GM18519 (cell line): ENCODE results near the gene ADGRL3.

Source experiments
- ATAC-seq: cut with Tn5 transposase; IDR thresholded peaks from one replicate; pipeline ENCODE4 v1.9.1; 2021; ENCODE audit warnings: mild to moderate bottlenecking, moderate library complexity; ENCODE audit not compliant: unreplicated experiment, low FRiP score

The ADGRL3 gene

DNA sequence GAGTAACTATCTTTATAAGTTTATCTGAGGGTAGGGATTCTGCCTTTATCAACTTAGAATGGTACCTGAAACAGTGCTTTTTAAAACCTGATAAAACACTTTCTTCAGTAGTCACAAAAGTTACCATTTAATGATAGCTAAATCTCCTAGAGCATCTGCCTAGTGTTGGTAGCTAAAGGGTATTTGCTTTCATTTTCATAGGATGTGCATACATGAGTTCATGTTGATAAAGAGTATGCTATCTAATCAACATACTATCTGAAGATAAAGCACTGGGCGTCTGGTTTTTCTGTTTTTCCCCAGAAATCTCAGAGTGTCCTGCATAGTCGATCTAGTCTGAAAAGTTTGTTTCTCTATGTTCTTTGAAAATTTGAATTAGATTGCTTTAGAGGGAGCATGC is 75.1 kb downstream of the ADGRL3 start:
- ATAC-seq, result no peak

DNA sequence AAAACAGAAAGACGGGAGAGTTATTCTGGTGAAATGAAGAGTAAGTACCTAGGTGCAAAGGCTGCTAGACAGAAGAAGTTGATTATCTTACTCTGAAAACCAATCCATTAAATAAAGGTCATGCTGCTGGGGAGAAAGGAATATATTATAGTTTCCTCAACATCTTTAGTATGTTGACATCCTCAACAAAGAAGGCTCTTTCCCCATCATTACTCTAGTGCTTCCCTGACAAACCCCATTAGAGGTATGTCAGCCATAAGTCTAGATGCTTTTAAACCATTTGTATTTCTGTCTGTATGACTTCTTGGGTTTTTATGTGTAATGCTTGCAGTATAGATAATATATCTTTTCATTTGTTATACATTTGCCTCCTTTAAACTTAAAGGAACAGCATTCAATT is 75.9 kb downstream of the ADGRL3 start:
- ATAC-seq, result no peak

DNA sequence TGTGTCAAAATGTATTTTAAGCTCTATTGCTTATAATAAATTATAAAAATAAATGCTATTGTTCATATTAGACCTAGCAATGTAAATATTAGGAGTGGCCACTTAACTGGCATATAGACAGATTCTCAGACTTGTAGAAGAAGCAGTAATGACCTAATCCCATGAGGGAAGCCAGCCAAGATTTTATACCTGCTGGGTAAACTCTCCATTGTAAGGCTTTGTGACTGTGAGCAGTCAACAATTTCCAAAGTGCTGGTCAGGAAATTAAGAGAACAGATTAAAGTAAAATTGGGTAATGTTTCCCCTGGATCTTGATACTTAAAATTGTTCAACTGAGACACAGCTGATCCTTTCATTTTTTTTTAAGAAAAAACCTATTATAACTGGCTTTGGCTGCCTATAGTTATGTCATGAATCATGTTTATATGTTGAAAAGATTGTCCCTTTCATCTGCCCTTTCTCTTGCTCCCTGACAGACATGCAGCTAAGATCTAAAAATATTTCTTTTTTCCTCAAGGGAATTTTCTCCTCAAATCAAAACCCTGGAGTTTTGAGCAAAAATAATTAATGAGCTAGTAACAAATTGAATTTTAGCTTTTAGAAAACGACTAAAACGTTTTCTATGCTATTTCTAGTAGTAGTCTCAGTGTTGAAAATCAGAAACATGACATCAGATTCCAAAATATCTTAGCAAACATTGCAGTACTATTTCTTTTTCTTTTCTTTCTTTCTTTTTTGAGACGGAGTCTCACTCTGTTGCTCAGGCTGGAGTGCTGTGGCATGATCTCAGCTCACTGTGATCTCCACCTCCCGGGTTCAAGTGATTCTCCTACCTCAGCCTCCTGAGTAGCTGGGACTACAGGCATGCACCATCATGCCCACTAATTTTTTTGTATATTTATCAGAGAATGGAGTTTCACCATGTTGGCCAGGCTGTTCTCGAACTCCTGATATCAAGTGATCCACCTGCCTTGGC is 77.9 kb downstream of the ADGRL3 start:
- no peak for ATAC-seq

DNA sequence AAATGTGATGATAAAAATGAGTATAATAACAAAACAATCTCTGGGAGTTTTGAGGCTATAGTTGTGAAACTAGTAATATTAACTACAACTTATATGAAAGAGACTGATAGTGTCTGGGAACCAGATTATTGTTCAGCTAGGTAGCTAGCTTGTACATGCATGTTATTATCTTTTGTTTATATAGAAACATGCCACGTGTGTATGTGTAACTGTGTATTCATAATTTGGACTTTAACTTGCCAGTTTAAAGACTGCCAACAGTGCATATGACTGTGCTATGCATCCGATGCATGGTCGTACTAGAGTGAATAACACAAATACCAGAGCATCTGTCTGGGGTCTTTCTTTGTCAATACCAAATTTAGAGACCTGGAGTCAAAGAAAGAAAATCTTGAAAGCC is 92.2 kb downstream of the ADGRL3 start:
- ATAC-seq, result no peak

DNA sequence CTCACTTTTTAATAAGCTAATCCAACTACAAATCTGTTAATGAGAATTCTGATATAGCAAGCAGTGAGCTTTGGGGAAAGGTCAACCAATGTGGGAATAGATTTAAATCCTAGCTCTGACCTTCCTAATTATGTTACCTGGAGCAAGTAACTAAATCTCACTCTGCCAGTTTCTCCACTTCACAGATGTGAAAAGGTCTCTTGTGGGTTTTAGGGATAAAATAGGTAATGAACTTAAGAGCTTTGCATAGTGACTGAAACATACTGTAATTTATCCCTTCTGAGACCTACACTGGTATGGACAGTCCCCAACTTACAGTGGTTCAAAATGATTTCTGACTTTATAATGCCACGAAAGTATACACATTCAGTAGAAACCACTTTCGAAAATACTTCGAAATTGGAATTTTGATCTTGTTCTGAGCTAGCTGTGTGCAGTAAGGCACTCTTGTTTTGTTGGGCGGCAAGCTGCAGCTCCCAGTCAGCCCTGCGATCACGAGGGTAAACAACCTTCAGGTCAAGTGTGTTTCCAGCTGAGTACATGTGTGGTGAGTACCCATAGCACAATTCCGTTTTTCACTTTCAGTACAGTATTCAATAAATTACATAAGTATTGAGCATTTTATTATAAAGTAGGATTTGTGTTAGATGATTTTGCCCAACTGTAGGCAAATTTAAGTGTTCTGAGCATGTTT is 93.7 kb downstream of the ADGRL3 start:
- ATAC-seq, result no peak

DNA sequence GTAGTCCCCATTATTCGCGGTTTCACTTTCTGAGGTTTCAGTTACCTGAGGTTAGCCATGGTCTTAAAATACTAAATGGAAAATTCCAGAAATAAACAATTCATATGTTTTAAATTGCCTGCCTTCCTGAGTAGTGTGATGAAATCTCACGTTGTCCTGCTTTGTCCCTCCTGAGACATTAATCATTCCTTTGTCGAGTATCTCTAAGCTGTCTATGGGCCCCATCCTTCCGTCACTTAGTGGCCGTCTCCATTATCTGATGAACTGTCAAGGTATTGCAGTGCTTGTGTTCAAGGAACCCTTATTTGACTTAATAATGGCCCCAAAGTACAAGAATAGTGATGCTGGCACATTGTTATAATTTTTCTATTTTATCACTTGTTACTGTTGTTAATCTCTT is 94.8 kb downstream of the ADGRL3 start:
- ATAC-seq, result no peak

DNA sequence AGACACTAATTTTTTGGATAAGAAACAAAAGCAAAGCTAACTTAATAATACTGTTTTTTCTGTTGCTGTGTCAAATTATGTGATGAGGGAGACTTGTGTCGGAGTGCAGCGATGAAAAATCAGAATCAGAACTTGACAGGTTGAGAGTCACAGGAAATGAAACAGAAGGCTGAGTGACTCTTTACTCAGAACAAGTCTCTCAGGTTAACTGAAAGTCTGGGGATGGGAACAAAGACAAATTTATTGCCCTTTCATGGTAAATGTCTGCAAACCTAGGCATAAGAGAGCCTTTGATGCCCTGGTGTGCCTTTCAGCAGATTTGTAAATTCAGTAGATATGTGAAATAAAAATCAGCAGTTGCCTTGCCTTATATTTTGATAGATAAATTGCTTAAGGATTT is 96.0 kb downstream of the ADGRL3 start:
- ATAC-seq, result no peak

DNA sequence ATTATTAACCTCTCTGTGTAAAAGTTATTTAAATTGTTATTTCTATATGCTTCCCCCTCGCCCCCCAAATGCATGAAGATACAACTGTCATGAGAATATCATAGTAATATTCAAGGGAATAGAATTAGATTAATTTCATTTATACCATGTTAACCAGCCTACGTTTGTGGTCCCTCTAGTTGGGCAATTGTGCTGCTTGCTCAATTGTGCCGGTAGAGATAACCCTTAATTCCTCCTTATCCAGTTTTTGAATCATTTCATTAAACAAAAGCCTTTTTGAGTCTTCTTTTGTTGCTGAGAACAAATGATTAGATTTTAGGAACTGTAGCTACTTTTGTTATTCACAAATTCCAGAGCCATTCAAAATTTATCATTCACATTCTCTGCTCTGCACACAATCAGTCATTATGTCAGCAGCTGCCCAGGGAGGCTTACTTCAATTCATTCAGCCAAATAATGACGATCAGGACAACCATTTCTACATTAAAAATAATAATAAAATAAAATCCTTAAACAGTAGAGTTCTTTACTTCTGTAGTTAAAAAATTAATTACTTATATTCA is 98.1 kb downstream of the ADGRL3 start:
- no peak for ATAC-seq

DNA sequence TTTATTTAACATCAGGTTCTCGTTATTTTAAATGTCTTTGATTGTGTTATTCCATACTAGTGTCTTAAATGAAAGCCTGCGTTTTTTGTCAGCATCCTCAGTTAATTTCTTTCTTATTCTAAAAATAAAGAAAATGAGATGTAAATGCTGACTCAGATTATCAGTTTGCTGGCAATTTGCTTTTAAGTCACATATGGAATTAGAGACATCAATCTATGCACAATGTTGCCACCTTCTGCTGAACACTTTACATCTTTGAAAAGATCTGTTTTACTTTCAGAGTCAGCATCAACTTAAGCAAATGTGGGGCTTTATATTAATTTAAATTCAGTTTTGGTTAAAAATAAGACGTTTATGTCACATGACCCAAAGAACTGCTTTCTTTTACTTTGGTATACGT is 99.2 kb downstream of the ADGRL3 start:
- no peak for ATAC-seq

DNA sequence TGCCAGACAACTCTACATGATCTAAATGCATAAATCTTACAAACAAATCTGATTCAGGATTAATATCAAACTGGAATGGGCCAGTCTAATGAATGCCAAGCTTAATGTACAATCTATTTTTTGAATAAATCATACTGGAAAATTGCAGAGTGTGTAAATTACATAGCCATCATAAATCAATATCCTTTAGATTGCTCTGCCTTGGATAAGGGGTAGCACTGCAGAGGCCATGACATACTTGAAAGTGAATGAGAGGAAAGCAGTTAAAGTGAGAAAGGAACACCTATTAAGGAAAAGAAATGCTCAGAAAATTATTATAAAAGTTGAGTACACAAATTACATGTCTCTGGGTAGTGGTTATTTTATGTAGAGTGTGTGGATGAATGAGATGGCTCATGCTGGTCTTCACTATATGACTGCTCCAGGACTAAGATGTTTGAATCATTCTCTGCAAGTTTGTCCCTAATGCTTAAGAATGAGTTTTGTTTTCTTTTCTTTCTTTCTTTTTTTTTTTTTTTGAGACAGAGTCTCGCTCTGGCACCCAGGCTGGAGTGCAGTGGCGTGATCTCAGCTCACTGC is 100.2 kb downstream of the ADGRL3 start:
- ATAC-seq, result no peak

DNA sequence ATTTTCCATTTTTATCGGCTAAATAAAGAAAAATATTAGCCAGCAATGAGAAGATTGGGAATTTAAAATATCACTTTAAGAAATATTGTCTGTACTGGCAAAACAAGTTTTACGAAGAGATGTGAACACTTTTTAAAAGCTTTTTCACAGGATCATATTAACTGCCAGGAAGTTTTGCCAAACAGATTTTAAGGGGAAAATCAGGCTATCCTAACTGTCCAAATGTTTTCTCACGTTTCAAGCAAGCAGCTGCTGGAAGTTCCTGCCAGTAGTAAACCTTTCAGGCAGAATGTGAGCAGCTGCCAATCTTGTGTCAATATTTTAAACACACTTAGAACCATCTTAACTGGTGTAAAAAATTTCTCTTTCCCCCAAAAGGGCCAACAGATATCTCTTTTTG is 101.1 kb downstream of the ADGRL3 start:
- no peak for ATAC-seq

DNA sequence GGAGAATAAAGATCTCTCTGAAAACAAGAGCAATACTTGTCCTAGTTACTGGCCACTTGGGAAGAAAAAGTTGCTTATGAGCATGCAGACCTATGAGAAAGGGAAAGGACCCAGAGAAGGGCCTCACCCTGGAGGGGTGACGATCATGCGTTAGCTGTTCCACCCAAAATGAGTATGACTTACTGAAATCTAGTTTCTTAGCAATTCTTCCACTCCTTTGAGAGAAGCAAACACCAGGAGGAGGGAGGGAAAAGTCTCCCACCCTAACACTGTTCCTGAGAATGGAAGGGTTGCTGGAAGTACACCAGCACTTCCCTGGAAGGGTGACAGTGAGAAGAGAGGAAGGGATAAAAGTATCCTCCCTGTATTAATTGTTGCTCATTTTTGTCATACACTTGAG is 107.9 kb downstream of the ADGRL3 start:
- no peak for ATAC-seq

DNA sequence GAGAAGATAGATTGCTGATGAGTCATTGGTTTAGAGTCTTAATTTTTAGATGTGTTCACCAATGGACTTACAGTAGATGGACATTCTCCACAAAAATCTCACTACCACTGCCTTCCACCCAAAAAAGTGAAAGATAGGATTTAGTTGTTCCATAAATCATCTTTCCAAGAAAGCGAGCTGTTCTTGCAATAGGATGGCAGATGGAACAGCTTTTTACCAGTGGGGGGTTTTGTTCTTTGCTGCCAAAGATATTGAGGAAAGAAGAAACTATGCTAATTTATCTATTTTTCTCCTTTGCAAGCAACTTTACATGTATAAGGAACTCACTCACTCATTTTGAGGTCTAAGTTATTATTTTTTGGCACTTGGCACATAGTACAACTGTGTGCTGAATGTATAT is 109.5 kb downstream of the ADGRL3 start:
- ATAC-seq, result no peak

DNA sequence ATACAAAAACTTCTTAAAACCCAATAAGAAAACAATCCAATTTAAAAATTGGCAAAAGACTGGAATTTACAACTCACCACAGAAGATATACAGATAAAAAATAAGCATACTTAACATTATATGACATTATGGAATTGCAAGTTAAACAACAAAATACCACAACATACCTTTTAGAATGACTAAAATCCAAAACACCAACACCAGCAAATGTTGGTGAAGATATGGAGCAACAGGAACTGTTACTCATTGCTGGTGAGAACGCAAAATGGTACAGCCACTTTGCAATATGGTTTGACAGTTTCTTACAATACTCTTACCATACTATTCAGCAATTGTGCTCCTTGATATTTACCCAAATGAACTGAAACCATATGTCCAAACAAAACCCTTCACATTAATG is 112.4 kb downstream of the ADGRL3 start:
- ATAC-seq, result no peak

DNA sequence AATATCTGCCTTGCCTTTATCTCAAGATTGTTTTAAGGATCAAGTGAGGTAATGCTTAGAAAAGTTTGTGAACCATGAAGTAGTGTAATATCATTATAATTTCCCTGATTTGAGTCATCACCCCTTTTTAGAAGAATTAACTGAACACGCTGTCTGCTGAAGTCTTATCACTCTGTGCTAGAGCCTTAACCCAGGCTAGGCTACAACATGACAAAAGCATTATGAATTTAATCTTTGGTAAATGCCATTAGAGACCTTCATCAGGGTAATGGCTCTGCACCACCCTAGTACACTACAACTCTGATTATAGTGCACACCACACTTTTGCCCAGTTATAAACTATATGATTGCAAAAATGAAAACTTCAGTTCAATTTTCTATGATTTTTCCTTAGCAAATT is 118.3 kb downstream of the ADGRL3 start:
- ATAC-seq, result no peak

DNA sequence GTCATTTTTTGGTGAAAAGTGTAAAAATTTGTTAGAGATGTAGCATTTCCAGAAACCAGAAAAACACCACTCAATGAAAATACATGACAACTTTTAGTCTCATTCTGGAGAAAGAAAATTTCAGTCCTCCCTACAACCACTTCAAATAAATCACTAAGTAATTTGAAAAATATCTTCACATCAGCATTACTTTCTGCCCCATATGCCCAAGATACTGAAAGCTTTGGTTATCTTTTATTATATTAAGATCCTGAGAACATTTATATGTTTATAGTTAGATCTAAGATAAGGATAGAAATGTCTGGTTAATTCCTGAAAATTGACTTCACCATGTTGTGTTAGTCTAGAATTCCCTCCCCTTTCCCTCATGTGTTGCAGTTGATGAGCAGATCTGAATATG is 119.0 kb downstream of the ADGRL3 start:
- ATAC-seq, result no peak

DNA sequence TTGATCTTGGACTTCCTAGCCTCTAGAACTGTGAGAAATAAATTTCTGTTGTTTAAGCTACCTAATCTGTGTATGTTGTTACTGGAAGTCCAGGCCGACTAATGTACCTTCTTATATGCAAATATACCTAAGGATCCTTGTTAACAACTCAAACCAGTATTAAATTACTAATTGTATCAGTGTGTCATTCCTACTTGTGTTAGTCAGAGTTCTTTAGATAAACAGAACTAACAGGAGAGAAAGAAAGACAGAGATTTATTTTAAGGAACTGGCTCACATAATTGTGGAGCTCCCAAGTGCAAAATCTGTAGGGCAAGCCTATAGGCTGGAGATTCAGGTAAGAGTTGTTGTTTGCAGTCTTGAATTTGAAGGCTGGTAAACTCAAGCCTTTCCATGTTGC is 120.0 kb downstream of the ADGRL3 start:
- no peak for ATAC-seq

DNA sequence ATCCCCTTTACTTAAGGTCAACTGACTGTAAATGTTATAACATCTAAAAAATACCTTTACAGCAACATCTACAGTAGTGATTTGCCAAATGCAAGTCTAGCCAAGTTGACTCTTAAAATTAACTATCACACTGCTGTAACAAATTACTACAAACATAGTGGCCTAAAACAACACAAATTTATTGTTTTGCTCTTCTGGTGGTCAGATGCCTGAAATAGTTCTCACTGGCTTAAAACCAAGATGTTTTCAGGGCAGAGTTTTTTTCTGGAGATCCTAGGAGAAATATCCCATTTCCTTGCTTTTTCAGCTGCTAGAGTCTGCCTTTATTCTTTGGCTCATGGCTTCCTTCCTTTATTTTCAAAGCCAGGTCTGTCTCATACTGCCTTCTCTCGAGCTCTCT is 120.5 kb downstream of the ADGRL3 start:
- ATAC-seq, result no peak

DNA sequence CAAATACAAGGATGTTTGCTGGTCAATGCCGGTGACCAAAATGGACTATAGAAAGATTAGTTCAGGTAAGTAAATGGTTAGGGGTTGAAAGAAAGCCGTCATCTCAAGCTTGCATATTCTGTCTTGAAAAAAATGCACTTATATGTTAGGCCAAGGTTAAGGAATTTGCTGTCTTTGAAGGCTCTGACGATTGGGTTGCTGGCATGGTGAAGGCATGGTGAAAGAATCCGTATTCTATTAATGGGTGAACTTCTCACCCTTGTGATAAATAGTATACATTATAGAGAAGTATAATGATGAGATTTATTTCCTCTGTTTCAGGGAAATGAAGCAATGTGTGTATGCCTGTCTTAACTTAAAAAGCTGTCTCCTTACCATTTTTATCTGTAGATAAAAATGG is 132.6 kb downstream of the ADGRL3 start:
- no peak for ATAC-seq

DNA sequence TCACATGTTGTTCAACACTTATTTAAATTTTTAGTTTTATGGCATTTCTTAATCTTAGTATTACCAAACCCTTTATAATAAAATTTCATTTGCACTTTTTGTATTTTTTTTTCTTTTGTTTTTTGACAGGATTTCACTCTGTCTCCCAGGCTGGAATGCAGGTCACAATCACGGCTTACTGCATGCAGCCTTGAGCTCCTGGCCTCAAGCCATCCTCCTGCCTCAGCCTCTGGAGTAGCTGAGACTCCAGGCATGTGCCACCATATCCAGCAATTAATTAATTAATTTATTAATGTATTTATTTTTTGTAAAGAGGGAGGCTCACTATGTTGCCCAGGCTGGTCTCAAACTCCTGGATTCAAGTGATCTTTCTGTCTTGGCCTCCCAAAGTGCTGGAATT is 133.4 kb downstream of the ADGRL3 start:
- ATAC-seq, result no peak

DNA sequence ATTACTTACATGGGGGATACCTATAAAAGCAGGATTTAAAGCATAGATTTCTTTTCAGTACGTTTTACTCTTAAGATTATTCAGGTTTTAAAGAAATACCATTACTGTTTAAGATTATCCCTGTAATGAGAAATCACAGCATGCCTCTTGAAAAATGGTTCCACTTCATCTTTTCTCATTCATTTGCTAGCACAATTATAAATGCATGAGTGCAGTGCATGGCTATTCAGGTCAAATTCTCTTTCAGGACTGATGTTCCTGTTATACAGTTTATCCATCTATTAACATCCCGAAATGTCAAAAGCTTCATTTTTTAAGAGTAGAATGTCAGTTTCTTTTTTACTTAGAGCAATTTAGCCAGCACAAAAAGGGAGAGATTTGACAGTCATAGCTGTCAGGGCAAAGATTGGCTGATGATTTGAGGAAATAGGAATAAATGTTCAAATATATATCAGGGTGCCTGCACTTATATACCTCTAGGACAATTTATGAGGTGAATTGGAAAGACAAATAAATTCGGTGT is 135.2 kb downstream of the ADGRL3 start:
- ATAC-seq, result no peak
